SIG-M5 treated with dmso at 0.1 percent for 504 hours (cell line): ENCODE data around the gene MYADM.
"Not testable (repeated sequence)": the region's sequence is repeated elsewhere in the genome, so short reads cannot be mapped to it uniquely, and the experiment has no call there.

Experiments used
- DNase-seq: peaks from one replicate; lab custom pipeline; 2025; ENCODE audit not compliant: unreplicated experiment; lab: John Stamatoyannopoulos, UW

MYADM gene

GRCh38 chr19:53868091-53868891, 608 bp downstream of the MYADM start:
- no peak for DNase-seq

GRCh38 chr19:53868892-53869804, 1.5 kb downstream of the MYADM start:
- peak; percentile 84 for DNase-seq

- not testable (repeated sequence) for DNase-seq
Observed at GRCh38 chr19:53869805-53870484, 2.3 kb downstream of the MYADM start.

GRCh38 chr19:53870485-53870844, 2.8 kb downstream of the MYADM start:
- peak; percentile 85 for DNase-seq

- peak; percentile 80 for DNase-seq
Observed at GRCh38 chr19:53871454-53871853, 3.8 kb downstream of the MYADM start.

GRCh38 chr19:53872762-53873161, 5.1 kb downstream of the MYADM start:
- DNase-seq = no peak

- DNase-seq = no peak
Observed at GRCh38 chr19:53873773-53874605, 6.3 kb downstream of the MYADM start.

- DNase-seq = no peak
Observed at GRCh38 chr19:53874606-53874990, 6.9 kb downstream of the MYADM start.

- DNase-seq = no peak
Observed at GRCh38 chr19:53875602-53876325, 8.1 kb downstream of the MYADM start.

- no peak for DNase-seq
Observed at GRCh38 chr19:53876651-53877224, 9.1 kb downstream of the MYADM start.

- no peak for DNase-seq
Observed at GRCh38 chr19:53877361-53877766, 9.7 kb downstream of the MYADM start.

- no peak for DNase-seq
Observed at GRCh38 chr19:53878776-53879139, 11.1 kb downstream of the MYADM start.

- peak; percentile 44 for DNase-seq
Observed at GRCh38 chr19:53879140-53880081, 11.7 kb downstream of the MYADM start.

- DNase-seq = no peak
Observed at GRCh38 chr19:53880711-53881481, 13.2 kb downstream of the MYADM start.

GRCh38 chr19:53881482-53882390, 14.1 kb downstream of the MYADM start, which contains the start of gene PRKCG:
Gene PRKCG (plus strand): TSS chr19:53882197. CDS start chr19:53882495, 298 bp downstream.
- no peak for DNase-seq

GRCh38 chr19:53882391-53883050, 14.8 kb downstream of the MYADM start:
- DNase-seq = no peak
